HepG2 (cell line): Measurements from ENCODE around the gene RBAK. TPM values are rescaled to one million over a fixed set of nuclear protein-coding genes. Genes with fewer than 3 reads are reported as not detected.

Experiments used
- AGO2 ChIP-seq: fragments of 200-400 bp; formaldehyde crosslinking; optimal IDR thresholded peaks from 2 replicates; pipeline ENCODE3; 2017; ENCODE audit warnings: mild to moderate bottlenecking, low read depth, low read length, moderate library complexity
- EHMT2 ChIP-seq: fragments of 200-600 bp; sonication (generic); IDR thresholded peaks from 2 replicates; pipeline ENCODE4 v1.7.0; 2017; ENCODE audit warnings: antibody characterized with exemption, low read depth, low read length, borderline replicate concordance
- KLF11 ChIP-seq: IDR thresholded peaks from 2 replicates; pipeline ENCODE4 v1.6.1; 2016; ENCODE audit warnings: missing compliant biosample characterization
- PAX8 ChIP-seq: sonication (generic); formaldehyde crosslinking; IDR thresholded peaks from 2 replicates; pipeline ENCODE4 v1.8.0; 2022; ENCODE audit warnings: mild to moderate bottlenecking, missing genetic modification reagents, borderline replicate concordance
- PHF8 ChIP-seq: sonication (generic); formaldehyde crosslinking; IDR thresholded peaks from 2 replicates; pipeline ENCODE4 v1.5.0; 2020; ENCODE audit warnings: missing genetic modification reagents
- THAP11 ChIP-seq: IDR thresholded peaks from 2 replicates; pipeline ENCODE4 v1.6.1; 2016; ENCODE audit warnings: missing biosample characterization, missing genetic modification reagents
- YEATS2 ChIP-seq: sonication (generic); formaldehyde crosslinking; IDR thresholded peaks from 2 replicates; pipeline ENCODE4 v1.4.0; 2020; ENCODE audit warnings: missing genetic modification reagents, borderline replicate concordance
- YEATS4 ChIP-seq: sonication (generic); formaldehyde crosslinking; IDR thresholded peaks from 2 replicates; pipeline ENCODE4 v1.4.0; 2020; ENCODE audit warnings: missing genetic modification reagents, borderline replicate concordance
- ZMAT3 ChIP-seq: sonication (generic); formaldehyde crosslinking; conservative IDR thresholded peaks from 2 replicates; pipeline ENCODE4 v1.7.0; 2021; ENCODE audit warnings: missing genetic modification reagents
- ZNF138 ChIP-seq: sonication (generic); formaldehyde crosslinking; IDR thresholded peaks from 2 replicates; pipeline ENCODE4 v1.5.0; 2020; ENCODE audit warnings: mild to moderate bottlenecking, low read depth, missing genetic modification reagents
- ZNF20 ChIP-seq: sonication (generic); formaldehyde crosslinking; IDR thresholded peaks from 2 replicates; pipeline ENCODE4 v1.4.0; 2020; ENCODE audit warnings: mild to moderate bottlenecking, moderate library complexity, missing genetic modification reagents
- ZNF512 ChIP-seq: sonication (generic); formaldehyde crosslinking; IDR thresholded peaks from 2 replicates; pipeline ENCODE4 v1.4.0; 2020; ENCODE audit warnings: mild to moderate bottlenecking, missing genetic modification reagents
- ZNF768 ChIP-seq: sonication (generic); formaldehyde crosslinking; IDR thresholded peaks from 2 replicates; pipeline ENCODE4 v1.4.0; 2020; ENCODE audit warnings: missing genetic modification reagents
- polyA plus RNA-seq, 8 experiments: library from polyadenylated mRNA; depleted of rRNA in 3 of 8; stranded (reverse) in 7 of 8; unstranded in 1 of 8; fragments of >200 nt; fragmentation: Illumina TruSeq in 4 of 8; extraction: Trizol in 4 of 8; gene quantifications; 2 replicates each; pipeline versions ENCODE4 v1.2.1 to v1.2.3, GENCODE V29; 2011 to 2016; ENCODE audit warnings: low read depth in 4 of 8, missing spikeins in 1 of 8, mixed read lengths in 1 of 8; ENCODE audit not compliant: insufficient read depth in 1 of 8
- total RNA-seq, 5 experiments: library from RNA; depleted of rRNA; stranded (reverse); fragments of >200 nt; fragmentation: Illumina TruSeq; extraction: Trizol; gene quantifications; 2 replicates each; pipeline ENCODE4 v1.2.3, GENCODE V29; 2016; ENCODE audit warnings: low read depth in 1 of 5
- TF ChIP-seq, protein P1 (sequence below), 2 experiments: sonication (generic) in 1 of 2; formaldehyde crosslinking in 1 of 2; IDR thresholded peaks; 2 replicates each; pipeline versions ENCODE4 v1.6.1 to v1.9.0; 2014 to 2022; ENCODE audit warnings: antibody characterized with exemption in 1 of 2, borderline replicate concordance in 1 of 2, inconsistent platforms in 1 of 2, low read depth in 1 of 2, missing genetic modification reagents in 1 of 2
- TF ChIP-seq, protein P2 (sequence below): sonication (generic); formaldehyde crosslinking; IDR thresholded peaks from 2 replicates; pipeline ENCODE4 v1.4.0; 2020; ENCODE audit warnings: missing genetic modification reagents, borderline replicate concordance
- TF ChIP-seq, protein P3 (sequence below): IDR thresholded peaks from 2 replicates; pipeline ENCODE4 v1.6.1; 2012; ENCODE audit warnings: inconsistent platforms

RBAK gene
- total and polyA plus RNA-seq, 2 of the 13 experiments (the other 11 are each of a cell fraction or from before 2014, with no cell fraction given), result 4.4 to 11.8 TPM

- TF ChIP-seq, protein P1, sequence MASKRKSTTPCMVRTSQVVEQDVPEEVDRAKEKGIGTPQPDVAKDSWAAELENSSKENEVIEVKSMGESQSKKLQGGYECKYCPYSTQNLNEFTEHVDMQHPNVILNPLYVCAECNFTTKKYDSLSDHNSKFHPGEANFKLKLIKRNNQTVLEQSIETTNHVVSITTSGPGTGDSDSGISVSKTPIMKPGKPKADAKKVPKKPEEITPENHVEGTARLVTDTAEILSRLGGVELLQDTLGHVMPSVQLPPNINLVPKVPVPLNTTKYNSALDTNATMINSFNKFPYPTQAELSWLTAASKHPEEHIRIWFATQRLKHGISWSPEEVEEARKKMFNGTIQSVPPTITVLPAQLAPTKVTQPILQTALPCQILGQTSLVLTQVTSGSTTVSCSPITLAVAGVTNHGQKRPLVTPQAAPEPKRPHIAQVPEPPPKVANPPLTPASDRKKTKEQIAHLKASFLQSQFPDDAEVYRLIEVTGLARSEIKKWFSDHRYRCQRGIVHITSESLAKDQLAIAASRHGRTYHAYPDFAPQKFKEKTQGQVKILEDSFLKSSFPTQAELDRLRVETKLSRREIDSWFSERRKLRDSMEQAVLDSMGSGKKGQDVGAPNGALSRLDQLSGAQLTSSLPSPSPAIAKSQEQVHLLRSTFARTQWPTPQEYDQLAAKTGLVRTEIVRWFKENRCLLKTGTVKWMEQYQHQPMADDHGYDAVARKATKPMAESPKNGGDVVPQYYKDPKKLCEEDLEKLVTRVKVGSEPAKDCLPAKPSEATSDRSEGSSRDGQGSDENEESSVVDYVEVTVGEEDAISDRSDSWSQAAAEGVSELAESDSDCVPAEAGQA (IDR thresholded peaks at IDR 0.05; ENCODE audit: low read depth), result no peak
- TF ChIP-seq, protein P1 (CRISPR knock-in tag; IDR thresholded peaks at IDR 0.05; ENCODE audit: borderline replicate concordance), result no peak
- no peak for TF ChIP-seq KLF11 (CRISPR knock-in tag)
- peak; percentile 65; the same call in 1 of the 2 replicates for TF ChIP-seq ZNF138 (CRISPR knock-in tag)
- TF ChIP-seq PAX8 (CRISPR knock-in tag), result 0 out of 2 replicates have a peak, but pooled peaks have one; percentile 60
- TF ChIP-seq ZNF20, result 0 out of 2 replicates have a peak, but pooled peaks have one; percentile 58
- peak; percentile 84 for TF ChIP-seq YEATS2 (CRISPR knock-in tag)
- TF ChIP-seq, protein P2, sequence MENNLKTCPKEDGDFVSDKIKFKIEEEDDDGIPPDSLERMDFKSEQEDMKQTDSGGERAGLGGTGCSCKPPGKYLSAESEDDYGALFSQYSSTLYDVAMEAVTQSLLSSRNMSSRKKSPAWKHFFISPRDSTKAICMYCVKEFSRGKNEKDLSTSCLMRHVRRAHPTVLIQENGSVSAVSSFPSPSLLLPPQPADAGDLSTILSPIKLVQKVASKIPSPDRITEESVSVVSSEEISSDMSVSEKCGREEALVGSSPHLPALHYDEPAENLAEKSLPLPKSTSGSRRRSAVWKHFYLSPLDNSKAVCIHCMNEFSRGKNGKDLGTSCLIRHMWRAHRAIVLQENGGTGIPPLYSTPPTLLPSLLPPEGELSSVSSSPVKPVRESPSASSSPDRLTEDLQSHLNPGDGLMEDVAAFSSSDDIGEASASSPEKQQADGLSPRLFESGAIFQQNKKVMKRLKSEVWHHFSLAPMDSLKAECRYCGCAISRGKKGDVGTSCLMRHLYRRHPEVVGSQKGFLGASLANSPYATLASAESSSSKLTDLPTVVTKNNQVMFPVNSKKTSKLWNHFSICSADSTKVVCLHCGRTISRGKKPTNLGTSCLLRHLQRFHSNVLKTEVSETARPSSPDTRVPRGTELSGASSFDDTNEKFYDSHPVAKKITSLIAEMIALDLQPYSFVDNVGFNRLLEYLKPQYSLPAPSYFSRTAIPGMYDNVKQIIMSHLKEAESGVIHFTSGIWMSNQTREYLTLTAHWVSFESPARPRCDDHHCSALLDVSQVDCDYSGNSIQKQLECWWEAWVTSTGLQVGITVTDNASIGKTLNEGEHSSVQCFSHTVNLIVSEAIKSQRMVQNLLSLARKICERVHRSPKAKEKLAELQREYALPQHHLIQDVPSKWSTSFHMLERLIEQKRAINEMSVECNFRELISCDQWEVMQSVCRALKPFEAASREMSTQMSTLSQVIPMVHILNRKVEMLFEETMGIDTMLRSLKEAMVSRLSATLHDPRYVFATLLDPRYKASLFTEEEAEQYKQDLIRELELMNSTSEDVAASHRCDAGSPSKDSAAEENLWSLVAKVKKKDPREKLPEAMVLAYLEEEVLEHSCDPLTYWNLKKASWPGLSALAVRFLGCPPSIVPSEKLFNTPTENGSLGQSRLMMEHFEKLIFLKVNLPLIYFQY (CRISPR knock-in tag), result 0 out of 2 replicates have a peak, but pooled peaks have one; percentile 18
- 0 out of 2 replicates have a peak, but pooled peaks have one; percentile 17 for TF ChIP-seq ZNF768 (CRISPR knock-in tag)
- TF ChIP-seq, protein P3, sequence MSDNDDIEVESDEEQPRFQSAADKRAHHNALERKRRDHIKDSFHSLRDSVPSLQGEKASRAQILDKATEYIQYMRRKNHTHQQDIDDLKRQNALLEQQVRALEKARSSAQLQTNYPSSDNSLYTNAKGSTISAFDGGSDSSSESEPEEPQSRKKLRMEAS, result peak; percentile 72
- peak; percentile 90 for TF ChIP-seq THAP11 (CRISPR knock-in tag)
- TF ChIP-seq AGO2, result peak; percentile 89
- no peak for TF ChIP-seq ZNF512 (CRISPR knock-in tag)
- 0 out of 2 replicates have a peak, but pooled peaks have one; percentile 33 for TF ChIP-seq ZMAT3
- TF ChIP-seq YEATS4, result peak; percentile 69; the same call in 1 of the 2 replicates
- TF ChIP-seq PHF8 (CRISPR knock-in tag), result peak; percentile 95
- TF ChIP-seq EHMT2, result peak; percentile 77
Observed at GRCh38 chr7:5045558-5046396, at the start of gene RBAK (continued).
